GF-D8 (cell line): Measurements from ENCODE around the gene APAF1.

Experiments used
- DNase-seq: peaks from one replicate; lab custom pipeline; 2025; lab: John Stamatoyannopoulos, UW

APAF1 gene

GRCh38 chr12:98671459-98671858, 26.4 kb downstream of the APAF1 start:
- no peak for DNase-seq

GRCh38 chr12:98674841-98675240, 29.8 kb downstream of the APAF1 start:
- DNase-seq: no peak

GRCh38 chr12:98678236-98678945, 33.3 kb downstream of the APAF1 start:
- no peak for DNase-seq

- DNase-seq: no peak
Measured at GRCh38 chr12:98678946-98679610, 34.0 kb downstream of the APAF1 start.

GRCh38 chr12:98679611-98680005, 34.5 kb downstream of the APAF1 start:
- no peak for DNase-seq

- DNase-seq: no peak
Measured at GRCh38 chr12:98684199-98684598, 39.1 kb downstream of the APAF1 start.

- DNase-seq: no peak
Measured at GRCh38 chr12:98686603-98687002, 41.5 kb downstream of the APAF1 start.

GRCh38 chr12:98691351-98691750, 46.3 kb downstream of the APAF1 start:
- DNase-seq: no peak

GRCh38 chr12:98696036-98696646, 51.1 kb downstream of the APAF1 start:
- DNase-seq: no peak

GRCh38 chr12:98697209-98697608, 52.1 kb downstream of the APAF1 start:
- no peak for DNase-seq

GRCh38 chr12:98698603-98699463, 53.7 kb downstream of the APAF1 start:
- peak; percentile 43 for DNase-seq

- peak; percentile 60 for DNase-seq
Measured at GRCh38 chr12:98699586-98699985, 54.5 kb downstream of the APAF1 start.

- no peak for DNase-seq
Measured at GRCh38 chr12:98701166-98701565, 56.1 kb downstream of the APAF1 start.

- no peak for DNase-seq
Measured at GRCh38 chr12:98709022-98709421, 63.9 kb downstream of the APAF1 start.

GRCh38 chr12:98714426-98714825, 69.3 kb downstream of the APAF1 start:
- no peak for DNase-seq

GRCh38 chr12:98719515-98720504, 74.7 kb downstream of the APAF1 start:
- no peak for DNase-seq

GRCh38 chr12:98721204-98721702, 76.2 kb downstream of the APAF1 start:
- DNase-seq: no peak

GRCh38 chr12:98724384-98725155, 79.5 kb downstream of the APAF1 start:
- no peak for DNase-seq

GRCh38 chr12:98725476-98726247, 80.6 kb downstream of the APAF1 start:
- DNase-seq: peak; percentile 2
